Stimulated activated CD8-positive, alpha-beta memory T cell treated with anti-CD3 and anti-CD28 coated beads, Interleukin-2, amount 100 ng/mL, for 48 hours (primary cell): Measurements from ENCODE around the gene COL4A1.

Source experiments
- DNase-seq, 2 donors: peaks; one replicate each; pipeline ENCODE4 v3.0.0-alpha.2; 2020; ENCODE audit warnings: low read depth in 2 of 2

Gene COL4A1

DNA sequence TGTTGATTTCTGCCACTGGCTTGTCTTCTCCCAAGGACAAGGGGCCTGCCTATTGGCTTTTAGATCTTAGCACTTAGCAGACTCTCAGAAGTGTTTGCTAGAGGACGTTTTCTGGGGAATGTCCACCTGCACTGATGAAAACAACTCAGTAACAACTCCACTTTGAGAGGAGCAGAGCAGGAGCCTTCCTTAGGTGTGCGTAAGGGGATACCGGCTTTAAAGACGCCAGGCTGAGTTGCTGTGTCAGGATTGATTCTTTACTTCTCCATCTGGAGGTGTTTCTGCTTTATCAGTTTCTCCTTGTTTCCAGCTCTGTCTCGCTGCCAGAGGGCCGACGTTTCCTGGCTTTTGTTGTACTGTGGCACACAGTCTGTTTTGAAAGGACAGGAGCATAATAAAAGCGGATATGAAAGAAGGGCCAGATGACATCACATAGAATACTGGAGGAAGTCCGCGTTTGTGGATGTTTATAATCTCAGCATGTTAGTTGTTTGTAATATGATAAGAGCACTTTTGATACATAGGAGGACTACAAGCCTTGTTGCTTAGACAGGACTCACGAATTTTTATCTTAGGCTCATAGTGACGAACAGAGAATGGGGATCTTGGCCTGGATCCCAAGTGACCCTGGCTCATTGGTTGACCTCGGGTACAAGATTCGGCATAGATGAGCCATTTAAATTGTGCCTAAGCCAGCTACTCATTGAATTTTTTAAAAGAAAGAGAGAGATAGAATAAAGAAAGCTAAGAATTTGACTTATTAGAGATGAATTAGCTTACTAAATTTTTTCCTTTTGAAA, 34.7 kb upstream of the COL4A1 start:
- no peak for DNase-seq

DNA sequence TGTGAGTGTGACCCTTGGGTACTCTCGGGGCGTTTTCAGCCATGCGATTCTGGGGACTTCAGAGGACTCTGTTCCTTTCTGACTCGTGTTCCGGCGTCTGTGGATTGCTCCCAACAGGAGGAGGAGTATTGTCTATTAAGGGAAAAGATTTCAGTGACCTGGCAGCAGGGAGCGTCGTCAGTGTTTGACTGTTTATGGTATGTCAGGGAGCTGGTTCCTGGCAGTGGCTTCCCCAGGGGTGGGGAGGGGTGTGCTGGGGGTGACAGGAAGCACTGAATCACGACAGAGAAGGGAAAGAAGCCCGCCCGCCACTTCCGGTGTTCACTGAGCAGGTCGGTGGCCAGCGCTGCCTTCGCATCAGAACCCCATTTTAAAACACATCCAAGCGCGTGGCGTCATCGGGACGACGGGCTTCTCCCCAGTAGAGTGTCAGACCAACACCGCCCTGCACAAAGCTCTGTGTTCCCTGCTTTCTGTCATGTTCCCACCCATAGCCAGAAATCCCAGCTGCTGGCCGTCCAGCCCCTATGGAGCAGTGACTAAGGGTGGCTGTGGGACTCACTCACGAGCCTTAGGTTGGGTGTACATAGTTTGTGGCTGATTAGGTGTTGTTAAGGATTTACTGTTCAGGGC, 34.0 kb upstream of the COL4A1 start:
- DNase-seq: peak; percentile 37 to 48

DNA sequence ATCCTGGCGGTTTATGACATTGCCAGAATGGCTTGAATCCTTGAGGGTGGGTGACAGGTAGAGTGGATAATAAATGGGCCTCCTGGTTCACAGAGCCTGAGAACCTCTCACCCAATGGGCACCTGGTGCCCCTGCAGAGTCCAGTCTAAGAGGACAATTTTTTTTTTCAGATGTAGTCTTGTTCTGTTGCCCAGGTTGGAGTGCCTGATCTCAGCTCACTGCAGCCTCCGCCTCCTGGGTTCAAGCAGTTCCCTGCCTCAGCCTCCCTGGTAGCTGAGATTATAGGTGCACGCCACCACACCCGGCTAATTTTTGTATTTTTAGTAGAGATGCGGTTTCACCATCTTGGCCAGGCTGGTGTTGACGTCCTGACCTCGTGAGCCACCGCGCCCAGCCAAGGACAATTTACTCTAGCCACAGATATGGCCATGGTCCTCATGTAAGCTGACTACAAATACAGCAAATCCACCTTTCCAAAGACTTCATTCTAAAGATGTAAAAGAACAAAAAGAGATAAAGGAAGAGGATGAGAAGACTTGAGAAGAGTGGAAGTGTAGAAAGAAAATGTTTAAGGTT, 33.1 kb upstream of the COL4A1 start:
- DNase-seq: no peak

DNA sequence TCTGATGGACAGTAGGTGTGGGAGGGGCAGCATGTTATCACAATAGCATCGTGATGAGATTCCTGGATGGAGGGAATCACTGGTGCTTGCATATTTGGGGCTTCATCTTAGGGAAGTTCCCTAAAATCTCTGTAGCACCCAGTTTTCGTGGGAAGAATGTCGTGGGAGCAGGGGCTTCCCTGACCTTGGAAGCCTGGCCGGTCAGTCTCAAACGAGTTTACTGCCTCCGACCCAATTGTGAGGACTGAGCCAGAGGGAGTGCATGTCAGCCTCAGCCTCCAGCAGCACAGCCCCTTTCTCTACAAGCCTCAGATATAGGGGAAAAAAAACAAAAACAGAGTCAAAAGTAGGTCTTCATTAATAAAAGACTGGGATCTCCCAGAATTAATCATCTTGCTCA, 32.3 kb upstream of the COL4A1 start:
- no peak for DNase-seq

DNA sequence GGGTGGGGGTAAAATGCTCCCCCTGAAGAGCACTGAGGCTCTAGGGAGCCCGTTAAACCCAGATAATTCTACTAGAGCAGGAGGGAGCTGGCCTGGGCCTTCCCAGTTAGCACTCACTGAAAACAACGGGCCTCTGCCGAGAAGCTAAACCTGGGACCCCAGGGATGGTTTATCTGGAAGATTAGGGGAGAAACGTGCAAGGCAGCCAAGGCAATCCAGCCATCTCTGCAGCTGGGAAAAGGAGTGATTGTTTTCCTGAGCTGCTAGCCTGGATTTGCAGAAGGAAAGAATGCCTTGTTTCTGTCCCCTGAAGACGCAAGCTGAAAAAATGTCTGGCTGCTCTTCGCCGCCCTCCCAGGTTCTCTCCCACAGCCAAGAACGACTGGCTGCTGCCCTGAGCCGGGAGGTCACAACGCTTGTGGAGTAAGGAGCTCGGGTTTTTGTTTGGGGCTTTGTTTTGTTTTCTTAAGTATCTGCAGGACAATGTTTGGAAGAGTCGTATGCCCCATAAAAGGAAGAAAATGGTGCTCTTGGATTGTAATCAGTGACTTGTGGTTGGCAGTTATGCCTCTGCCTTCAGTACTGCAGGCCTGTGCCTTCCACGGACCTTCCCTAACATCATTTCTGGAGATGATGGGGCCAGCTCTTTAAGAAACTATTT, 31.6 kb upstream of the COL4A1 start:
- no peak for DNase-seq

DNA sequence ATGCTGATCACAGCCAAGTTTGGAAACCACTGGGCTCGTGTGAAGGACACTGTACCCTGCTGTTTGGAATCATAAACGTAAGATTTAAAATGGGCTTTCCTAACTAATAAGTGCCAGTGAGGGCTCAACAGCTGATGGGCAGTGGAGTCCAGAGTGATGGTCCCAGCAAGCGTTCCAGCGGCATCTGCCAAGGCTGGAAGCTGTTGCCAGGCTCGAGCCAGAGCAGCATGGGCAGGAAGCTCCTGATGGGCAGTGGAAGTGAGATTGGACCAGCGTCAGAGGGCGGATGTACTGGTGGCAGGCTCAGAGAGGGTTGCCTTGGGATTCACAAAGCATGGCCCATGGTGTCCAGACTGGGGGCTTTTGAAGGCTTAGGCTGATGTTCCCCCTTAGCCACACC, 30.3 kb upstream of the COL4A1 start:
- no peak for DNase-seq

DNA sequence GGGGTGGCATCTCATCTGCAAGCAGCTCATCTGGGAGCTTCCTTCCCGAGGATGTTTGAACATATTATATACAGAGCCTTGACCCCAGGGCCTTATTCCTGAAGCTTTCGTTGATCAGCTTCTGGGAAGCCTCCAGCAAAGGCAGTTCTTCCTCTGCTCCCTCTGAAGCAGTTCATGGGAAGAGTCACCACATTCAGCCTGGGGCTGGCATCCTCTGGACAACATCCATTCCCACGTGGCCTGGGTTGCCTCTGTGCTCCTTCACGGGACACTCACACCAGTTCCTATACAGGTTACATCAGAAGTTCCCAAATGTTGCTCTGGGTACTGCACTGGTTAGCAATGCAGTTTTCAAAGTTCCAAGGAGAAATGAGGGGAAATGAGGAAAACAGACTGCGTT, 29.7 kb upstream of the COL4A1 start:
- no peak for DNase-seq

DNA sequence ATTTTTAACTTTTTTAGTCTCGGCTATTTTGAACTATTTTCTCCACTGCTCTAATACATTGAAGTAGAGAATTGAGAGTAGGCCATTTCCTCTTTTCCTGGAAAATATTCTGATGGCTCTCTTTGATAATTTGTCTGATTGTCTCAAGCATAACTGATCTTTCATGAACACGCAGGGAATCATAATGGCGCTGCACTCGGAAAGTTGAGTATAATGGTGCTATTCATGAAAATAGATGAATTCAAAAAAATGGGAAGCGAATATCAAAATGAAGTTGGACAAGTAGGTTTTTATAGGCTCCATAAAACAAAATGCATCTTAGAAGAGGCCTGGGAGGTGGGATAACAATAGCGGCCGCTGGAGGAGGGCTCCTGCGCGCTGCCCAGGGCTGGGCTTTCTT, 29.2 kb upstream of the COL4A1 start:
- no peak for DNase-seq

DNA sequence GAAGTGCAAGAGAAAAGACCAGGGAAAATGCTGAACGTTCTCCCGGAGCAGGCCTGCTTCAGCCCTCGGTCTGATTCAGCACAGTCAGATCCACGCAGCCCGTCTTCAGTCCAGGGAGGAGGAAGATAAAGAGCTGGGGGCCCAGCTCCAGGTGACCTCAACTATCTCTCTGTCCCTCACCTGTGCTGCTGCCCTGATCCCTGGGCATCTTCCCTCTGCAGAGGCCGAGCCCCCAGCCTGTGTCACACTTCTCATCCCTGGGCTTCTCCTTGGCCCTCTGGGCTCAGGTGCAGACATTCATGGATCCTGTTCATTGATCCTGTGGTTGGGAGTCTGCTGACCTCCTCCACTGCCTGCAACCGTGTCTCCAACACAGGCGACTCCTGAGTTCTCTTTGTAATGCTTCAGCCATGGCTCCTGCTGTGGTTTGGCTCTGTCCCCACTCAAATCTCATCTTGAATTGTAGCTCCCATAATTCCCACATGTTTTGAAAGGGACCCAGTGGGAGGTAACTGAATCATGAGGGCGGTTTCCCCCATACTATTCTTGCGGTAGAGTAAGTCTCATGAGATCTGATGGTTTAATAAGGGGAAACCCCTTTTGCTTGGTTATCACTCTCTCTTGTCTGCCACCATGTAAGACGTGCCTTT, 28.0 kb upstream of the COL4A1 start:
- DNase-seq: no peak

DNA sequence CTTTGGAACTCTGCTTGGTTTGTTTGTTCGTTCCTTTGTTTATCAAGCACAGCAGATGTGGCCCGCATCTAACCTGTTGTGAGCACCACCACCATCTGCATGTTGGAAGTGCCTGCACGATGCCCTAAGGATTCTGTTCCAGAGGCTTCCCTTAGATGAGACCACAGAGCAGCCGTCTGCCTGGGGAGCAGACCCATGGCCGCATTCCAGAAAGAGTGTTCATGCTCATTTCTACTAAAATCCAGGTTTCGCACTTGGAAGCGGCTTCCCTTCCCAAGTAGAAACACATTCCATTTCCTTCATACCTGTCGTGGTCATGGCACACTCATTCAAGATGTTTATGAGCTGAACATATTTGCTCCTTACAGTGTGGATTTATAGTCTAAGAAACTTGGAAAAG, 27.3 kb upstream of the COL4A1 start:
- no peak for DNase-seq

DNA sequence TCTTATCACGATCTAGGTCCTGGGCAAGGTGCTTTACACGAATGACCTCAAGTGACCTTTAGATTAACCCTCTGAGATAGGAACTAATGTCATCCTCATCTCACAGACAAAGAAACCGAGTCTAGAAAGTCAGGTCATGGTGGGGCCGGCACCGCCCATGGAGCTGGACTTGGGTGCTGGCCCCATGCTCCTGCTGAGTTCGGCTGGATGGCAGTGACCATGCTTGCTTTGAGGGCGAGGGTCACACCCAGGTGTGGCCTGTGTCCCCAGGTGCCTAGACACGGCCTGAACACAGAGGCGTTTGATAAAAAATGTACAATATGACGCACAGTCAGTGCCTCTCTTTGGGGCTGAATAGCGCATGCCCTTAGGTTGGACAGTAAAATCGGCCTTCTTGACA, 26.9 kb upstream of the COL4A1 start:
- DNase-seq: no peak

DNA sequence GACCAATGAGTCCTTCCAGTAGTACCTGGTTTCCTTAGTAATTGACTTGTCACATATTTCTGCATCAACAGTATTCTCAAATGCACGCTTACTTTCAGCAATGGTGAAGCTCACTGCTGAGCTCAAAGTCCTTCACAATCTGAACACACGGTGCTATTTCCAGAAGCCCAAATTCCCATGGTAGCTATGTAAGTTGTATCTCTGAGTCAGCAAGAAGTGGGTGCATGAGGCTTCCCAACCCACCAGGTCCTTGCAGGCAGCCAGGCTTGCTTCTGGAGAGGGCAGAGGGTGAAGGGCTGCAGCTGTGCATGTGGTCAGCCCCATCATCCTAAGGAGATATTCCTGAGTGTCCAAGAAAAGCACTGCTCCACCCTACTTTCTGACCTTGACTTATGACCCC, 25.8 kb upstream of the COL4A1 start:
- DNase-seq: no peak

DNA sequence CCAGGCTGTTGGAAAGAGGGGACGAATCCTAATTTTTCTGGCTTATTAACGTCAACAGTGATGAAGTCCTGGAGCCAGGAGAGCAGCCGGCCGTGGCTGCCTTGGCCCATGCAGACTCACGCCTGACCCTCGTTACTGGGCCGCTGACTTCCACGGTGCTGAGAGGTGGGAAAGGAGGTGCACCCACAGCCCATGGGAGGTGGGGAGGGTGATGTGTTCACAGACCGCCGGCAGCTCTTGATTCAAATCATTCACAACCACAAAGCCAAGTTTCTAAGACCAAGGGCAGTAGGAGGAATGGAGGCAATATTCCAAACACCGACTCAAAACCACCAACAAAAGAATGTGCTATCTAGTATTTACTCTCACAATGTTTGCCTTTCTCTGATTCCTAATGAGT, 24.4 kb upstream of the COL4A1 start:
- DNase-seq: no peak

DNA sequence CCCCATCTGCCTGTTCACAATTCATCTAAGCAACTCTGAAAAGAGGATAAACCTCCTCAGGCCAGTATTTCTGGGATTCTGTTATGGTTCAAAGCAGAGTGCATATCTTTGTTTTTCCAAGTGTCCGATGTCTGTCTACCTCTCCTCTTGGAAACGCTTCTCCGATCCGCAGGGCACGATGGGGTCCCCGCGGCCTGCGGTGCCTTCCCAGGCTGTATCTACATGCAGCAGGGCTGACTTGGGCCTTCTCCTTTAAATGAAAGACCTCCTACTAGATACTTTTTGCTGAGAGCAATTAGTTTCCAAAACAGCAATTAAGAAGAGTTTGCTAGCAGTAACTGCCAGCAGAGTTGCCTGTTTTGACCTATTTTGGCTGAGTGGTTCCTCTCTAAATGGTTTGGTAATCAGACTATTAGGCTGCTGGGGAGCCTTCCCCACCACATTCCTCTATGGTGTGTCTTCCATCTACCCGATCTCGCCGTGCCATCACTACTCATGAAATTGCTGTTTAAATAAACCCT, 23.6 kb upstream of the COL4A1 start:
- no peak for DNase-seq

DNA sequence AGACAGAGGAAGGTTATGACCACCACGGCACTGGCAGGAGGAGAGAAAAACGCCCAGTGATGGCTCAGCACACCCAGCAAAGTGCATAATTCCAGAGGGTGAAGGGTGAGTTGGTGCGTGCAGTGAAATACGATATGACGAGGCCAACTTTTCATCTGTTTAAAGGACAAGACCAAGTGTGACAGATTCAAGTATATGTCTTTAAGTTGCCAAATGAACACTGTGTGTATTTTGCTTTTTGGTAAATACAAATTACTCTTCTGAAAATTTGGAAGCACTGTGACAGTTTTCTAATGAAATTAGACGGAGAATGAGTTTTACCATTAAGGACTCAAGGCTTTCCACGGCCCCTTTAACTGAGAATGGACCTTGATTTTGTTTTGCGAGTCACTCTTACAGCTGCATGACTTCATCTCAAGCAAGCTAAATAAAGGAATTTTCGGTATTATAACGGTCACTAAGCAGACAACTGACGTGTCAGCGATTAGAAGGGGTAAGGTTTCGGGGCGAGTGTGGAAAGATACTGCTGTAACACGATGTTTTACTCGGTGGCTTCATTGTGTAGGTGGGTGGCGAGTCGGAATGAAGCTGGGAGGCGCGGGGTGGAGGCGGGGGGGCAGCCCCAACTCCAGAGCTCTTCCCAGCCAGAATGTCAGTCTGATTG, 23.0 kb upstream of the COL4A1 start:
- DNase-seq: no peak

DNA sequence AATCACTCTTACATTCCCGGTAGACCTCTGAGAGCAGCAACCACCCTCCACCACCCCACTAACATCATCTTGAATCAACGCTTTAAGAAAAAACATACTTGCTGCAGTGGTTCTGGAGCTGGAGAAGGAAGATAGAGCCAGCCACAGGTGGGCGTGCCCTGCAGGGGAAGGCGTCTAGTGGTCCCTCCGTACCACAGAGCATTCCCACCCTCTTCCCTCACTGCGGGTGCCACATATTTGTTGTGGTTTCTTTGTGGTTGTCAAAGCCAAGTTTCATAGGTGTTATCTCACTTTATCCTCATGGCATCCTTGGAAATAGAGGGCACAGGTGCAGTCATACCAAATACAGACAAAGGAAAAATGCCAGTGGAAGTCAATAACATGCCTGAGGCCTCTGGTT, 22.3 kb upstream of the COL4A1 start:
- DNase-seq: no peak

DNA sequence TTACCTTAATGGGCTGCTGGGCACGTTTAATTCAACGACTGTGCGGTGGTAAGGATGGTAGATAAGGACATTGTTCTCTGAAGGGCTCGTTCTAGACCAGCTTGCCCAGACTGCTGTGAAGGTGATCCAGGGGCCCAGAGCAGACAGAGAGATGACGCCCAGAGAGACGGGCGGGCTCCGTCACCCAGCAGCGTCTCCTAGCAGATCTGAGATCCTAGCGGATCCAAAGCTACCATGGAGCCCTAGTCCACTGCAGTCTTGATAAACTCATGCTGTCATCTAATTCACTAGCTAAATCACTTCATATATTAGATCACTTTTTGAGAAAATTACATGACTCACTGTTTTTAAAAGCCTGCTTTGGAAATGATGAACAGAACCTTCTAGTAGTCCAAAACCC, 21.6 kb upstream of the COL4A1 start:
- DNase-seq: no peak

DNA sequence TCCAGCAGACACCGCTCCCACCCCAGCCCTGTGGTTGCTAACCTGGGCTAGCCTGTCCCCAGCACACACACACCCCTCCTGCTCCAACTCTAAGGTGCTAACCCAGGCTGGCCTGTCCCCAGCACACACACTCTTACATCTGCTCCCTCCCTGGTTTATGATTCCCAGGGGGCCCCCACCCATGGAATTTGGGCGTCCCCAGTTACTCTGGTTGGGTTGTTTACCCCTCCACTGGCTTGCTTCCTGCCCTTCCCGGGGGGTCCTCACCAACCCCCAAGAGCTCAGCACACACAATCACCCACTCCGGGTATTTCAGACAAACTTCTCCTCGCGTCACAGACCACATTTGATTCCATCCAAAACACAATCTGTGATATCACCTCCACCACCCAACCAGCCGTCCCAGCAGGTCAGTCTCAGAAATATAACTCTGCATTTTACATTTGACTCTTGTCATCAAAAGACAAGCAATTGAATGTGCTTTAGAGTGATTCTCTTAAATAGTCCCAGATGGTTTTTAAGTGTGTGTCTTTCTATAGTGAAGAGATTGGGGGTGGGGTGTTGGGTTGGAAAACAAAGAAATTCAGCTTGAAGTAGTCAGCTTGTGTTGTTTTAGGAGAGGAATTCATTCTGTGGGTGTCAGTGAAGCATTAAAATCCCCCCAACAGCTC, 20.2 kb upstream of the COL4A1 start:
- DNase-seq: no peak

DNA sequence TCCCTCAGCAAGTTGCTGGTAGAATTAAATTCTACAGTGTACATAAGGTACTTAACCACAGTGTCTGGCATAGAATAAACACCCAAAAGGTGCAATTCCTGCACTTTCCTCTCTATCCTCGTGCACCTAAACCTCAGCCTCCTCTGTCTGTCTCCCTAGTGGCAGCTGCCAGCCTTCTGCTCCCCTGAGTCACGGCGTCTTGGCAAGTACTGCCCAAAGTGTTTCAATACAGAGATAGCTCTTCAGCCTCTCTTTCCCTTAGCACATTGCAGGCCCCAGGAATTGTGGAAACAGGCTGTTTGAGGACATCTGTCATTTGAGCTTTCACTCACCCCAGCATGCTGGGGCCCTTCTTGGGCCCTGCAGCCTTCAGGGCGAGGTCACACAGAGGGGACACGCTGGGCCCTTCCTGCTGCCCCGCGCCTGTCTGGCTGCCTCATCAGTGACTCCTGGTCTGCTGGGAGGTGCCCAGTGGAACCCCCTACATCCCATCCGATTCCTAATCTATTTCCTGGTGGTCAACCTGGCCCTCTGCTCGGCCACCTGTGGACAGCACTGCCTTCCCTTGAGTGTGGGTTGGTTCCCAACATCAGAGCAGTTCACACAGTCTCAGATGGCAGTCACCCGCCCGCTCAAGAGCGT, 19.4 kb upstream of the COL4A1 start:
- DNase-seq: no peak

DNA sequence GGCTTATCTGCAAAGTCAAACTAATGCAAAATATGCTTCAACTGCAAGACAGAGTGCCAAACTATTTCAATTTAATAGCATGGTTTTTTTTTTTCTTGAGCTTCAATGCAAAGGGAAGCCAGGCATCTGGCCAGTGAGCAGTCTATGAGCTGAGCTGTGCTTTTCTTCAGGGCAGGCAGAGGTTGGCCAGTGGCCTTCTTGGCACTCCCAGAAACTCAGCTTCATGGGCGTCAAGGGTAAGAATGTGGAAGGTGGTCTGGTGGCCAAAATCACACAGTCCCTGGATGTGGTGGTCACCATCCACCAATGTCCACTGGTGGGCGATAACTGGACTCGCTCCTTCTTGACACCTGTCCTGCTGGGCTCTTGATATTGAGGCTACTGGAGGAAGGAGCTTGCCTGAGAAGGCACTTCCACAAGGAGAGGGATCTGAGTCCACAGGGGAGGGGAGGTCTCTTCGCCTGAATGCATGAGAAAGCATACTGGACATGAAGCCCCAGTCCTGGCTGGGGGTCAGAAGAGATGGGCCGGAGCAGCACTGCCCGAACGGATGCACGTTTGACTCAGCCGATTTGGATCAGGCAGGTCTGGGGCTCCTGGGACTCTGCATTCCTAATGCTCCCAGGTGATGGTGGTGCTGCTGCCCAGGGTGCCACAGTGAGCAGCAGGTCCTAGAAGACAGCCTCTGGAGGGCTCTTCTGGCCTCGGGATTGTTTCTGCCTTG, 17.2 kb upstream of the COL4A1 start:
- DNase-seq: no peak
